PC-9 (cell line): Measurements from ENCODE around the gene CSGALNACT2. TPM values are rescaled to one million over a fixed set of nuclear protein-coding genes. Genes with fewer than 3 reads are reported as not detected.

Source experiments
- BruUV-seq: library from RNA; stranded (reverse); fragments of 400-500 nt; replicated peaks from 2 replicates; lab custom pipeline; 2021; lab: Mats Ljungman, UMichigan
- CTCF ChIA-PET: fragments of 300-600 bp; sonication (Branson Sonifier 250); formaldehyde crosslinking; loops from one replicate; lab custom pipeline; 2022; ENCODE audit warnings: antibody characterized with exemption; lab: Charles Lee
- POLR2A ChIA-PET: fragments of 300-600 bp; sonication (Branson Sonifier 250); formaldehyde crosslinking; loops from one replicate; lab custom pipeline; 2022; ENCODE audit warnings: antibody characterized with exemption; ENCODE audit not compliant: unreplicated experiment; lab: Charles Lee
- DNase-seq, 2 experiments: peaks; one replicate each; pipeline versions ENCODE4 v3.0.0 to v3.0.0-alpha.2; 2015 to 2022; ENCODE audit warnings: mixed read lengths in 1 of 2
- H2AFZ ChIP-seq: fragments of 200-600 bp; sonication (generic); 2 replicates; pipeline ENCODE4 v1.8.1; 2017; ENCODE audit warnings: antibody characterized with exemption
- H3F3A ChIP-seq: fragments of 200-600 bp; sonication (generic); 2 replicates; pipeline ENCODE4 v1.8.1; 2017; ENCODE audit warnings: antibody characterized with exemption, mild to moderate bottlenecking, low read depth; ENCODE audit not compliant: insufficient read depth
- H3K27ac ChIP-seq: fragments of 200-600 bp; sonication (generic); 2 replicates; pipeline ENCODE4 v1.6.1; 2016; ENCODE audit warnings: mixed run types
- H3K27me3 ChIP-seq: fragments of 200-600 bp; sonication (generic); 2 replicates; pipeline ENCODE4 v1.6.1; 2016; ENCODE audit warnings: low read depth, mixed run types; ENCODE audit not compliant: insufficient read depth
- H3K36me3 ChIP-seq: fragments of 200-600 bp; sonication (generic); 2 replicates; pipeline ENCODE4 v1.6.1; 2016; ENCODE audit warnings: low read depth, mixed run types
- H3K4me1 ChIP-seq: fragments of 200-600 bp; sonication (generic); replicated peaks from 2 replicates; pipeline ENCODE4 v1.6.1; 2016; ENCODE audit warnings: mixed run types; ENCODE audit not compliant: insufficient read depth
- H3K4me2 ChIP-seq: fragments of 200-600 bp; sonication (generic); 2 replicates; pipeline ENCODE4 v1.6.1; 2017; ENCODE audit warnings: mixed run types
- H3K4me3 ChIP-seq: fragments of 200-600 bp; sonication (generic); 2 replicates; pipeline ENCODE4 v1.6.1; 2016; ENCODE audit warnings: mixed run types
- H3K79me2 ChIP-seq: fragments of 200-600 bp; sonication (generic); 2 replicates; pipeline ENCODE4 v1.6.1; 2017; ENCODE audit warnings: low read depth, mixed run types
- H3K9me2 ChIP-seq: fragments of 200-600 bp; sonication (generic); 2 replicates; pipeline ENCODE4 v1.8.1; 2017; ENCODE audit warnings: mild to moderate bottlenecking; ENCODE audit not compliant: insufficient read depth
- H3K9me3 ChIP-seq: fragments of 200-600 bp; sonication (generic); 2 replicates; pipeline ENCODE4 v1.8.1; 2016; ENCODE audit warnings: low read depth; ENCODE audit not compliant: insufficient read depth
- H4K20me1 ChIP-seq: fragments of 200-600 bp; sonication (generic); 2 replicates; pipeline ENCODE4 v1.8.1; 2017; ENCODE audit not compliant: insufficient read depth
- CTCF ChIP-seq: fragments of 200-600 bp; sonication (generic); conservative IDR thresholded peaks from 2 replicates; pipeline ENCODE4 v1.6.1; 2017; ENCODE audit warnings: mixed run types, antibody characterized with exemption, mild to moderate bottlenecking, moderate library complexity
- EZH2 ChIP-seq: fragments of 200-600 bp; sonication (generic); IDR thresholded peaks from 2 replicates; pipeline ENCODE4 v1.8.0; 2017; ENCODE audit warnings: antibody characterized with exemption, low read depth
- intact Hi-C: fragments of 100-400 bp; cut with micrococcal nuclease; formaldehyde crosslinking; loops from one replicate; pipeline ENCODE4 v1.10.0; 2022; ENCODE audit not compliant: unreplicated experiment
- total RNA-seq: library from RNA; stranded (reverse); gene quantifications from 2 replicates; pipeline ENCODE4 v1.2.3, GENCODE V29; 2021

Gene CSGALNACT2
- total RNA-seq, 1 experiment from 2014 or later: 7.2 TPM

- Histone ChIP-seq H3K79me2 (no peaks in the 10 kb centered on the region), H4K20me1 (no peaks in the 10 kb centered on the region), H3K36me3 (no peaks in the 10 kb centered on the region), H3K4me3 (no peak overlapping the region), H3K27me3 (peaks cover 12% of the 10 kb centered on the region), H3K4me2 (no peak overlapping the region), H3K9me3 (no peaks in the 10 kb centered on the region), H3K27ac (no peak overlapping the region), H3K9me2 (no peaks in the 10 kb centered on the region), H2AFZ (no peak overlapping the region), H3F3A (no peaks in the 10 kb centered on the region), H3K4me1 (no peaks in the 10 kb centered on the region)
- intact Hi-C loops: no loop called here
- CTCF ChIA-PET: no interaction called here
- no TSS peak for BruUV-seq
- POLR2A ChIA-PET: no interaction called here
- peak in 1 of 2 experiments; percentile 29 for DNase-seq
- TF ChIP-seq CTCF: no peak
- no peak for TF ChIP-seq EZH2
Measured at GRCh38 chr10:43225787-43226153, 87.5 kb downstream of the CSGALNACT2 start.

DNA sequence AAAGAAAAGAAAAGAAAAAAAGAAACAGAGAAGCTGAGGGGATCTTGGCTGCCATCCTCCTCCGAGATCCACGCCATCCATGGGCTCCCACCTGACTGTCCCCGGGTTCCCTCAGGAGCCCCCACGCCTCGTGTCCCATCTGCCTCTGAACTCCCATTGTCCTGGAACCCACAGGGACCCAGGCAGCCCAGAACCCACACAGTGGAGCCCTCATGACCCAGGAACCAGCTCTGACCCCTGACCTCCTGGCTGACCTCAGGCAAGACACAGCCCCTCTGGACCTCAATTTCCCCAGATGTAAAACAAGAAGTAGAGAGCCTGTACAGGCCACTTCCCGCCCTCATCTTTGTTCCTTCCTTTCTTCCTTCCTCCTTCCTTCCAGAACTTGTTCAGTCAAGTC lies 88.2 kb downstream of the CSGALNACT2 start:
- intact Hi-C loops: no loop called here
- H4K20me1 ChIP-seq: no peaks in the 10 kb centered on the region
- CTCF ChIA-PET: no interaction called here
- BruUV-seq: no TSS peak
- H3K4me1 ChIP-seq: no peaks in the 10 kb centered on the region
- H3F3A ChIP-seq: no peaks in the 10 kb centered on the region
- no peaks in the 10 kb centered on the region for H3K36me3 ChIP-seq
- TF ChIP-seq EZH2 (no peak), CTCF (no peak)
- no peak overlapping the region for H3K27ac ChIP-seq
- peaks cover 15% of the 10 kb centered on the region for H3K27me3 ChIP-seq
- no peak overlapping the region for H3K4me3 ChIP-seq
- no peak overlapping the region for H2AFZ ChIP-seq
- H3K9me2 ChIP-seq: no peaks in the 10 kb centered on the region
- DNase-seq: no peak
- H3K4me2 ChIP-seq: no peak overlapping the region
- H3K9me3 ChIP-seq: no peaks in the 10 kb centered on the region
- H3K79me2 ChIP-seq: no peaks in the 10 kb centered on the region
- POLR2A ChIA-PET: no interaction called here

- Histone ChIP-seq H3K36me3 (no peaks in the 10 kb centered on the region), H3K9me2 (no peaks in the 10 kb centered on the region), H3K9me3 (no peaks in the 10 kb centered on the region), H3K4me2 (no peak overlapping the region), H3K4me3 (no peak overlapping the region), H3K27me3 (peaks cover 15% of the 10 kb centered on the region), H3F3A (no peaks in the 10 kb centered on the region), H3K4me1 (no peaks in the 10 kb centered on the region), H3K27ac (no peak overlapping the region), H2AFZ (no peak overlapping the region), H3K79me2 (no peaks in the 10 kb centered on the region), H4K20me1 (no peaks in the 10 kb centered on the region)
- DNase-seq: no peak
- BruUV-seq: no TSS peak
- CTCF ChIA-PET: no interaction called here
- intact Hi-C loops: no loop called here
- POLR2A ChIA-PET: no interaction called here
- no peak for TF ChIP-seq CTCF
- TF ChIP-seq EZH2: no peak
Measured at GRCh38 chr10:43226851-43227845, 88.9 kb downstream of the CSGALNACT2 start.
